GM18867 (cell line): Measurements from ENCODE around the gene TMCC1.

Experiments used
- ATAC-seq: cut with Tn5 transposase; IDR thresholded peaks from one replicate; pipeline ENCODE4 v1.9.1; 2021; ENCODE audit warnings: mild to moderate bottlenecking, moderate library complexity; ENCODE audit not compliant: unreplicated experiment

TMCC1 gene

DNA sequence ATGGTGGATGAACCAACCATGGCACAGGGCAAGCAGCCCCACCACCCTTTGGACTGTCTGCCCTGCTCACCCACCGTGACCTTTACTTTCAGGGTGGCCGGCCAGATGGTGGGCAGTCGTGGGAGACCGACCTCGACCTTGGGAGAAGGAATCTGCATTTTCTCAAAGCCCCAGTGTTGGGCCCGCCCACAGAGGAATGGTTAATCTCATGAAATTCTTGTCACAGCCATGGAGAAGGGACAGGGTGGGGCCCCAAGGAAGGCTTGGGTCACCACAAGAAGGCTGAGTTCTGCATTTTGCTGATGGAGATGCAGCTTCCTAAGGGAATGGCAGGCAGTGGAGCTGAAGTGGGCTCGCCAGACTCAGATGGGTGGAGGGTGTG, 290.0 kb downstream of the TMCC1 start:
- ATAC-seq, result no peak

DNA sequence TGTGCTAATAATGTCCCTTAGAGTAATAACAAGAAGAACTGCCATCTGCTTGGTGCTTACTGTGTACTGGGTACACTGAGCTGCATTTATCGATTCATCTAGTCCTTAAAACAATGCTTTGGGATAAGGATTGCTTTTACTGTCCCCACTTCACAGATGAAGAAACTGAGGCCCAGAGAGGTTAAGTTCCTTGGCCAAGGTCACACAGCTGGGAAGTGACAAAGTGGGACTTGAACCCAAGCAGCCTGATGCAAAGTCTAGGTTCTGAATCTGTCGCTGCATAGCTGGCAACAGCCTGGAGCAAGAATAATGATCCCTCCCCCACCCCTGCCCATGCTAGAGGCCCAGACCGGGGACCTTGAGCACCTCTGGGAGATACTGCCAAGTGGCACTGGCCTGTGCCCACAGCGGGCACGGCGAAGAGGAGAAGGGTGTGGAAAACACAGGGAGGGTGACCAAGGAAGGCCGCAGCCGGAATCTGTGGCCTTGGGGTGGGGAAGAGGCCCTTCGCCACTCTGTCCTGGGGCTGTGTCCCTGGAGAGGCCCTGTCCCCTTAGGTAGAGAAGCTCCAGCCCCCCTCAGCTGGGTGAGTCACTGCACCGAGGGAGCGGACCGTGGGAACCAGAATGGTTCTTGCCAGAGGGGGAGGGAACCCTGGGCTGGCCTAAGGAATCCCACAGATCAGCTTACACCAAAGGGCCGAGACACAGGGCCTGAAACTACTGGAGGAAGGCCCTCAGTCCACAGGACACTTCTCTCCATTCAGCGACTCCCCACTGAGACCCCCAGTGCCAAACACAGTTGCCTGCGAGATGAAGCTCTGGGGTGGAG, 290.6 kb downstream of the TMCC1 start:
- no peak for ATAC-seq

DNA sequence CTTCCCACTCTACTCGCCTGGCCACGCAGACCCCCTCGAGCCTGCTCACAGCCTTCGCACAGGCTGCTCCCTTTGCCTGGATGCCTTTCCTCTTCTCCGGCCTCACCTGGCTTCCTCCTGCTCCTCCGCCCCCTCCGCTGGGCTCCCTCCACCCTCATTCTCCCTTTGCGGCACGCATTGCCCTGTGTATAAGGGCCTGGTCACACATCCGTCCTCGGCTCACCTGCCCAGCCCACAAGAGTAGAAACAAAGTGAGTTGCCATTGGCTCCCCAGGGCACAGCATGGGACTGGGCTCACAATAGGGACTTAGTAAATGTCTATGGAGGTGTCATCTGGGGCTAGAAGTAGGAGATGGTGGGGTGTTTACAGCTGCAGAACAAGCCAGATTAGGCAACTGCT, 291.2 kb downstream of the TMCC1 start:
- no peak for ATAC-seq

DNA sequence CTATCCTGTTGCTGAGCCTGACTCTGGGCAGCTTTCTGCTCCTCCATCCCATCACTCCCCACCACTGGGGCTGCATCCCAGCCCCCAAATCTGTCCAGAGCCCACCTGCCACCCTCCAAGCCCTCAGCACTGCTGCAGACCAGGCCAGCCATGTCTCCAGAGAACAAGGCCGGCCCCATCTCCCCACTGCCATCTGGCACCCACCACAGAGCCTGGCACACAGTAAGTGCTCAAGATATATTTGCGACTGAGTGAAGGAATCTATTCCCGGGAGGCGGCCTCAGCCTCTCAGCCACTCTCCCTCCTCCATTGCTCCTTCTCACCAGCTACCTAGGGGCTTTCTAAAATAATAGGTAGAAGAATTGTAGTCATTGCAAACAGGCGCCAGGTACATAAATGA, 291.8 kb downstream of the TMCC1 start:
- no peak for ATAC-seq

DNA sequence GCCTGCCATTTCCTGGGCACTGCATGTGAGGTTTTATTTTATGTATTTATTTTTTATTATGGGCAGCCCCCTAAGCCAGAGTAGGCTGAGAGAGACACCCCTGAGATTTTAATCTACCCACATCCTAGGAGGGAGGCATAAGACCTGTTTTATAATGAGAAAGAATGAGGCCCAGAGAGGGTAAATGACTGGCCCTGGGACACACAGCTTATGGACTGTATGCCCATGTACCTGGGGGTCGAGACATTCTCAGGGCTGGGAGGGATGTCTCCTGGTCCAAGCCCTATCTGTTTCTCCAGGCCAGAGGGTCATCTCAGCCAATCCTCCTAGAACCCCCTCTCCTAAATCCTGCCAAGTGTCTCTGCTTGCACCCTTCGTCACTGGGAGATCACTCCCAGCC, 293.2 kb downstream of the TMCC1 start:
- no peak for ATAC-seq

DNA sequence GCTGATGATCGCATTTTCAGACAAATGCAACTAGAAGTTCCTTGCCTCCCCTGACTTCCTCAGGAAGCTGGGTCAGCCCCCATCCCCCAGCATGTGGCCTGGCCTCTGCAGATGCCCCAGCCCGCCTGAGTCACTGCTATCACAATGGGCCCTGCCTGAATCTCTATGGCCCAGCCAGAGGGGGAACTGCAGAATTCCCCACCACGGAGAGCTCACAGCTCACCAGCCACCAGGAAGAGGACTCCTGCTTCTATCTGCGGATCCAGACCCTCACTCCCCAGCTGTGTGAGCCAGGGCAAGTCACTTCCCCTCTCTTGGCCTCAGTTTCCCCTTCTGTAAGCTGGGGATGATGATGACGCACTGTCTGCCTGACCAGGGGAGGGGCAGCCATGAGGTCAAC, 293.9 kb downstream of the TMCC1 start:
- no peak for ATAC-seq

DNA sequence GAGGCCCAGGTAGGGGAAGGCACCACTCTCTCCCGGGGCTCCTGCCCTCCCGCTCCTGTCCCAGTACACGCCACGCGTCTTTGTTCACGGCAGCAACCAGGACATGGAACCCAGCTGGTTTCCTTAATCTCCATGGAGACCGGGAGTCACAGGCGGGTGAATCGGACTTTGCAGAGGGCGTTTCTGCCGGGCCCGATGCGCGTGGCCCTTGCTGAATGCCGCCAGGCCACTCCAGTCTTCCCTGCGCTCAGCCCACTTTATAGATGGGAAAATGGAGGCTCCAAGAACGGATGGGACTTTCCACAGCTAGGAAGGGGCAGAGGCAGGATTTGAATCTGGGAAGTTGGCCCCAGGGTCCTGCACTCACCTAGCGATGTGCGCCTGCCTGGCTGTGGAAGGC, 294.4 kb downstream of the TMCC1 start:
- no peak for ATAC-seq

DNA sequence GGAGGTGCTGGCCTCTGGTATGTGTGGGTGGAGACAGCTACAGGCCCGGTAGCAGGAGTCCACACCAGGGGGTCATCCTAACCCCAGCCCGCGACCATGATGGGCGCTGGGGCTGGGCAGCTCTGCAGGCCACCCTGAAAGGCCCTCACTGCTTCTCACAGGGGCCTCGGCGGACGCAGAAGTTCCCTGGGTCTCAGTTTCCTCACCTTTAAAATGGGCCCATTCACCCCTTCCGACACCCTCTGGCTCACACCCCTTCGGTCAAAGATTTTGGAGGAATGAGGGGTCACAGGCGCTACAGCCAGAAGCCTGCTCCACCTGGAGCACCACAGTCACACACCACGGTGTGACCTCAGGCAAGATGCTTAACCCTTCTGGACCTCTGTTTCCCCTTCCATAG, 295.0 kb downstream of the TMCC1 start:
- no peak for ATAC-seq

DNA sequence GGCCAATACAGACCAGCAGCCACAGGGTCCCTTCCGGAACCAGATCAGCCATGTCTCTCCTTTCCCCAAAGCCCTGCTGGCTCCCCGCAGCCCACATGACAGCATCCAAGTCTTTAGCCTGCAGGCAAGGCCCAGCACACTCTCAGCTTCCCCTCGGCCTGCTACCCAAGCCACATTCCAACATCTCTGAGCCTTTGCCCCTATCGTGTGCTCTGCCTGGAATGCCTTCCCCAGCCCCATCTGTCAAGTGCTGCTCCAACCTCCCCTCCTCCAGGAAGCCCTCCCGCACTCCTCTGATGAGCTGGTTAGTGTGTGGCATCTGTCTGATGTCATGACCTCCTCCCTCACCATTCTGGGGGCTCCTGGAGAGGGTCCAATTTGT, 295.5 kb downstream of the TMCC1 start:
- ATAC-seq, result no peak
